Effector memory CD4-positive, alpha-beta T cell (primary cell): ENCODE data around the gene GMPR2.
"Not testable (repeated sequence)": the region's sequence is repeated elsewhere in the genome, so short reads cannot be mapped to it uniquely, and the experiment has no call there.

Experiments
- DNase-seq, 3 donors: peaks; one replicate each; pipeline ENCODE4 v3.0.0-alpha.2; 2020
- H3K27ac ChIP-seq: 2 replicates; pipeline ENCODE4 v1.7.0; 2013; ENCODE audit warnings: mild to moderate bottlenecking, low read length, moderate library complexity; ENCODE audit not compliant: insufficient read depth, poor library complexity, severe bottlenecking
- H3K27me3 ChIP-seq: replicated peaks from 2 replicates; pipeline ENCODE4 v1.7.0; 2013; ENCODE audit warnings: mild to moderate bottlenecking, low read length; ENCODE audit not compliant: insufficient read depth, control insufficient read depth, poor library complexity, severe bottlenecking
- H3K36me3 ChIP-seq: 2 replicates; pipeline ENCODE4 v1.7.0; 2013; ENCODE audit warnings: mild to moderate bottlenecking, low read length, moderate library complexity; ENCODE audit not compliant: control insufficient read depth, insufficient read depth
- H3K4me1 ChIP-seq: 2 replicates; pipeline ENCODE4 v1.7.0; 2013; ENCODE audit warnings: low read length, mild to moderate bottlenecking; ENCODE audit not compliant: control insufficient read depth, insufficient read depth, poor library complexity, severe bottlenecking
- H3K4me3 ChIP-seq: 2 replicates; pipeline ENCODE4 v1.7.0; 2013; ENCODE audit warnings: low read length, low read depth, mild to moderate bottlenecking; ENCODE audit not compliant: insufficient read depth, poor library complexity, severe bottlenecking
- H3K9me3 ChIP-seq: 2 replicates; pipeline ENCODE4 v1.7.0; 2013; ENCODE audit warnings: mild to moderate bottlenecking, low read length, moderate library complexity; ENCODE audit not compliant: control insufficient read depth

GMPR2 gene

DNA sequence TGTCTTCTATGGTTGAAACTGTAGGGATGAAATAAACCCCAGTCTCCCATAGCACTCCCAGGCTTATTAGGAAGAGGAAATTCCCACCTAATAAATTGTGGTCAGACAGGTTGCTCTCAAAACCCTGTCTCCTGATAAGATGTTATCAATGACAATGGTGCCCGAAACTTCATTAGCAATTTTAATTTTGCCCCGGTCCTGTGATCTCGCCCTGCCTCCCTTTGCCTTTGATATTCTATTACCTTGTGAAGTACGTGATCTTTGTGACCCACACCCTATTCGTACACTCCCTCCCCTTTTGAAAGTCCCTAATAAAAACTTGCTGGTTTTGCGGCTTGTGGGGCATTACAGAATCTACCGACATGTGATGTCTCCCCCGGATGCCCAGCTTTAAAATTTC, 30.2 kb upstream of the GMPR2 start:
- not testable (repeated sequence) for H3K4me1 ChIP-seq, H3K27me3 ChIP-seq, H3K27ac ChIP-seq, DNase-seq, H3K4me3 ChIP-seq, H3K9me3 ChIP-seq
- H3K36me3 ChIP-seq = peaks cover 22% of the 10 kb centered on the region

DNA sequence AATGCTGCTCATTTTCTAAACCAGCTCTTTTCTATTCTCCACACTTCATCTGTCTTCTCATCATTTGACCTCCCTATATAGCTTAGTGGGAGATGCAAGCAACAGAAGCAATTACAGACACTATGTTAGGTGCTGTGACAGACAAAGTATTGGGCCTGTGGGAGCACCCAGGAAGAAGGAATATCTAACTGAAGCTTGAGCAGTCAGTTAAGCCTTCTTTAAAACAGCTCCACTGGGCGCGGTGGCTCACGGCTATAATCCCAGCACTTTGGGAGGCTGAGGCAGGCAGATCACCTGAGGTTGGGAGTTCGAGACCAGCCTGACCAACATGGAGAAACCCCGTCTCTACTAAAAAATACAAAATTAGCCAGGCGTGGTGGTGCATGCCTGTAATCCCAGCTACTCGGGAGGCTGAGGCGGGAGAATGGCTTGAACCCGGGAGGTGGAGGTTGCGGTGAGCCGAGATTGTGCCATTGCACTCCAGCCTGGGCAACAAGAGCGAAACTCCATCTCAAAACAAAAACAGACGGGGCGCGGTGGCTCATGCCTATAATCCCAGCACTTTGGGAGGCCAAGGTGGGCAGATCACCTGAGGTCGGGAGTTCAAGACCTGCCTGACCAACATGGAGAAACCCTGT, 29.4 kb upstream of the GMPR2 start:
- peaks cover 28% of the 10 kb centered on the region for H3K36me3 ChIP-seq
- not testable (repeated sequence) for H3K4me1 ChIP-seq, H3K27ac ChIP-seq, H3K4me3 ChIP-seq, H3K9me3 ChIP-seq, H3K27me3 ChIP-seq, DNase-seq

DNA sequence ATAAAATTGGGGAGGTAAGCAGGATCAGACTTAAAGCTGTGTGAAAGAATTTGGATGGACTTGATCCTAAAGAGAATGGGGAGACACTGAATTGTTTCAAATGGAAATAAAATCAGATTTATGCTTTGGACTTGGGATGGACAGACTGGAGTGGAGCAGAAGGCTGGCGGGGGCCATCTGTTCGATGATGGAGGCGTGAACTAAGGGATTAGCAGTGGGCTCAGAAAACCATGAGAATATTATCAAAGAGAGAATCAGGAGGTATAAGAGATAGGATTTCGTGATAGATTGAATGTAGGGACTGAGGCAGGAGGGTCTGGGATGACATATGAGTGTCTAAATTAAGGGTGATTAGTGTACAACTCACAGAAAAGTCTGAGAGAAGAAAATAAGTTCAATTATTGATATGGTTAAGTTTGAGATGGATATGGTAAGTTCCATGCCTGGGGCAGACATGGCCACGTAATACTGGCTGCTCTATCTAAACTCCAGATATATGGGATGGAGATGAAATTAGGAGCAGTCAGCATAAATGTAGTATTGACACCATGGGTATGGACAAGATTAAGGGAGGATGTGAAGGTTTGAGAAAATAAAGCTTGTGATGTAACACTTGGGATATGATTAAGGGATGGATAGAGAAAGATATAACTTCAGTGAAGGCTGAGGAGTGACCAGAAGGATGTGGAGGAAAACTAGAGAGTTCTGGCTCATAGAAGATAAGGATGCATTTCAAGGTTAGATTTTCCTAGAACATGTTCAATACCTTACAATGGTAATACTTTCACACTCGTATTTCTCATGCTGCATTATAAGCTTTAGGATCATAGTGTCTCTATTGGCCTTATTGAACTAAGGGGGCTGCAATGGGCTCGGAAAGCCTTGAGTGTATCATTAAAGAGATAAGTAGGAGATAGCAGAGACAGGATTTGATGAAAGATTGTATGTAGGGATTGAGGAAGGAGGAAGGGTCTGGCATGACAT, 28.3 kb upstream of the GMPR2 start:
- Histone ChIP-seq H3K9me3 (no peaks in the 10 kb centered on the region), H3K27ac (no peak overlapping the region), H3K4me1 (no peaks in the 10 kb centered on the region), H3K27me3 (no peaks in the 10 kb centered on the region), H3K4me3 (no peak overlapping the region), H3K36me3 (peaks cover 36% of the 10 kb centered on the region)
- no peak for DNase-seq

DNA sequence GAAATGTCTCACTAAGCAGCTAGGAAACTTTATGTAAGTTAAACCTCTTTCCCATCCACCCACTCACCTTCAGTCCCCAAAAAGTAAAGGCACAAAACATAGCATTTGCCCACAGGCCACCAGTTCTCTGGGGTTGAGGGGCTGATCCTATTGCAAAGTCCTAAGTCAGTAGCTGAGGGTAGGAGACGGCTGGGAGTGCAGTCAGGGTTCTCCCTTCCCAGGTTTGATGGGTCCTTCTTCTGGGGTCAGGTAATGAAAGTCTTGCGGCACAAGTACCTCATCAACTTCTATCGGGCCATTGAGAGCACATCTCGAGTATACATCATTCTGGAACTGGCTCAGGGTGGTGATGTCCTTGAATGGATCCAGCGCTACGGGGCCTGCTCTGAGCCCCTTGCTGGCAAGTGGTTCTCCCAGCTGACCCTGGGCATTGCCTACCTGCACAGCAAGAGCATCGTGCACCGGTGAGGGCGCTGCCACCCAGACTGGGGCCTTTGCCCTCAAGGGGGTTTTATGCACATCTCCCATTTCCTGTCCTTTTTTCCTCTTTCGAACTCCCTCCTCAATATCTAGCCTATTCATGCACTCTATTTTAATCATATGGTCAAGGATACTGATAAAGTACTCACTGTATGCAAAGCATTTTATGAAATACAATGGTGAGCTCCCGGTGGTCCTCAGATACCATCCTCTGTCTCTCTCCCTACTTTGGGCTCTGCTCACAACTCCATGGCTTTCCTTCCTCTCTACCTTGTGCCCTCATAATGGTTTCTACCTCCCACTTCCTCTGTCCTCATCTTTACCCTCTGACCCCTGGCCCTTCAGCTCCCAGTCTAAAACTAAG, 26.2 kb upstream of the GMPR2 start:
- Histone ChIP-seq H3K36me3 (peaks cover 53% of the 10 kb centered on the region), H3K27ac (no peak overlapping the region), H3K9me3 (no peaks in the 10 kb centered on the region), H3K4me3 (no peak overlapping the region), H3K27me3 (no peaks in the 10 kb centered on the region), H3K4me1 (no peaks in the 10 kb centered on the region)
- no peak for DNase-seq

DNA sequence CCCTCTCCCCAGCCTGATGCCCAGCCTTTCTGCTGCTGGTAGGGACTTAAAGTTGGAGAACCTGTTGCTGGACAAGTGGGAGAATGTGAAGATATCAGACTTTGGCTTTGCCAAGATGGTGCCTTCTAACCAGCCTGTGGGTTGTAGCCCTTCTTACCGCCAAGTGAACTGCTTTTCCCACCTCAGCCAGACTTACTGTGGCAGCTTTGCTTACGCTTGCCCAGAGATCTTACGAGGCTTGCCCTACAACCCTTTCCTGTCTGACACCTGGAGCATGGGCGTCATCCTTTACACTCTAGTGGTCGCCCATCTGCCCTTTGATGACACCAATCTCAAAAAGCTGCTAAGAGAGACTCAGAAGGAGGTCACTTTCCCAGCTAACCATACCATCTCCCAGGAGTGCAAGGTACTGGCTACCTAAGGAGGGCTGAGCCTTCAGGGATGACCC, 25.6 kb upstream of the GMPR2 start:
- H3K27ac ChIP-seq = no peak overlapping the region

DNA sequence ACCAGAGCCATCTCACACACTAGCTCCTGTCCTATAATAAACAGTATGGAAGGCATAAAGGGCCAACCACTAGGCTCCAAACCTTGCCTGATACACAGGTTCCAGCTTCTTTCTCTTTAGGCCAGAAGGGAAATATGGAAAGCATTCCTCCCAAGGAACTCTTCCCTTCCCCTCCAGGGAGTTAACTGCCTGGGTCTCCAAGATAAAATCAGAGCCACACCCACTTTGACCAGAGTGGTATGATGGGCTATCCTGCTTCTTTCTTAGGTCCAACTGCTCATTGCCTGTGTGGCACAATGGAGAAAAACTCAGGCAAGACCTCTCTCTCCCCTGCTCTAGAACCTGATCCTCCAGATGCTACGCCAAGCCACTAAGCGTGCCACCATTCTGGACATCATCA, 25.1 kb upstream of the GMPR2 start:
- Histone ChIP-seq H3K9me3 (no peaks in the 10 kb centered on the region), H3K27ac (no peak overlapping the region), H3K36me3 (peaks cover 54% of the 10 kb centered on the region), H3K4me1 (no peaks in the 10 kb centered on the region), H3K27me3 (no peaks in the 10 kb centered on the region), H3K4me3 (no peak overlapping the region)
- no peak for DNase-seq

More for the DNA sequence above, 25.6 kb upstream of the GMPR2 start:
- Histone ChIP-seq H3K4me3 (no peak overlapping the region), H3K27me3 (no peaks in the 10 kb centered on the region), H3K9me3 (no peaks in the 10 kb centered on the region), H3K4me1 (no peaks in the 10 kb centered on the region), H3K36me3 (peaks cover 54% of the 10 kb centered on the region)
- no peak for DNase-seq

DNA sequence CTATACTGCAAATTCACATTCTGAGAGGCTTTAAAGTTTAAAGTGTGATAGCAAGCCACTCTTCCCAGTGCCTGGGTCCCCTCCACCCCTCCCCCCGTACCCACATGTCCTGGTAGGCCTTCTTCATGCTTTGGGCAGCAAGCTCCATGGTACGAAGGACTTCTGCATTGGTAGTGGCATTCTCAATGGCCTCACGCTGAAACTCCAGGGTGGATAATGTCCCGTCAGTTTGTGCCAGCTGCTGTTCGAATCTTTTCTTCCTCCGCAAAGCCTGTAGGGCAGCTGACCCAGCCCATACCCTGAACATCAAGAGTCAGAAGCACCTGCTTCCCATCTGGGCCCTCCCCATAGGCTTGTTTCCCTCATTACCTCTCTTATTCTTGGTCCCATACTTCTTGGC, 21.4 kb upstream of the GMPR2 start:
- no peak for DNase-seq
- no peaks in the 10 kb centered on the region for H3K9me3 ChIP-seq
- H3K4me3 ChIP-seq = no peak overlapping the region
- no peaks in the 10 kb centered on the region for H3K27me3 ChIP-seq
- peaks cover 40% of the 10 kb centered on the region for H3K36me3 ChIP-seq
- H3K4me1 ChIP-seq = peaks cover 25% of the 10 kb centered on the region
- no peak overlapping the region for H3K27ac ChIP-seq

DNA sequence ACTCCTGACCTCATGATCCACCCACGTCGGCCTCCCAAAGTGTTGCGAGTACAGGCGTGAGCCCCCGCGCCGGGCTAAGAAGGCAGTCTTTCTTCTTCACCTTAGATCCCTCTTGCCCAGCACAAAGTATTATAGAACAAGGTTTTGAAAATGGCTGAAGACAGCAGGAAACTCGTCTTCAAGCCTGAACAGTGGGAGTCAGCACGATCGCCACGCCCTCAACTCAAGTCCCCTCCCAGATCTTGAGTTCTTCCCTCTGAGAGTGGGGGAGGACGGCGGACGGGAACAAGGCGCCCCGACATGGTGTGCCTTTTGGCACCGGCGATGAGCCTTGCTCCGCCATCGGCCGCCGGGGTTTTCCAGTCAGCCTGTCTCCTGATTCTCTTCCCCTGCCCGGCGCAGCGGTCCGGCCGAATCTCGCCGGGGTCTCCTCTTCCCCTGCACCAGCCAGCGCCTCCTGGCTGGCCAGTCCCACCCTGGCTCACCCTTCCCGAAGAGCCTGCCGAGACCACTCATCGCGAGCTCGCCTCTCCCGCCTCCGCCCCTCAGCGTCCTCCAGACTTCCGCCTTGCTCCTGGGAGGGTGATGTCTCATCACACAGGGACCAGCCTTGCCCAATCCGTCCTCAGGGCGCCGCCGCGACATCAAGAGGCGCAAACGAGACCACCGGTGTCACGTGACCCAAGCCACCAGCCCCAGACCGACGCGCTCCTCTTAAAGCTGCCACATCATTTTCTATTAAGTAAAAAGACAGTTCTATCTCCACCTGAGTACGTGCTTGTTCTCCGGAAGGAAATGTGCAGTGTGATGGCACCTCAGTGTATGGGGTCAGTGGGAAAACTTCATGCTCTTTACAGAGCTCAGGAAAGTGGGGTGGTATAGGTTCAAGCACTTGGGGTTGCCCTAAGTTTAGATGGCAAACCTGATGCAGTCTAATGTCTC, 19.5 kb upstream of the GMPR2 start, which contains the start of gene CHMP4A:
TSS of gene CHMP4A (minus strand) at position 565 of the 942 bp plus-strand sequence. CDS start at position 516, 49 bp downstream.
- Histone ChIP-seq H3K9me3 (no peaks in the 10 kb centered on the region), H3K27ac (peak within 1 kb of the TSS; percentile 99), H3K4me3 (peak within 1 kb of the TSS; percentile 80), H3K27me3 (no peaks in the 10 kb centered on the region), H3K36me3 (peaks cover 33% of the 10 kb centered on the region), H3K4me1 (peaks cover 27% of the 10 kb centered on the region)
- peak; percentile 92 to 95 (median 94) for DNase-seq
